HG03196 (cell line): ENCODE measurements around the gene SHISA5.
A peak's percentile ranks its signal among the peaks of the same experiment; 100 is the strongest.
"Not testable (repeated sequence)": the region's sequence is repeated elsewhere in the genome, so short reads cannot be mapped to it uniquely, and the experiment has no call there.

Source experiments
- ATAC-seq: cut with Tn5 transposase; IDR thresholded peaks from one replicate; pipeline ENCODE4 v1.9.1; 2021; ENCODE audit not compliant: unreplicated experiment

The SHISA5 gene

GRCh38 chr3:48461767-48462166, 42.2 kb downstream of the SHISA5 start:
- ATAC-seq: not testable (repeated sequence)

- ATAC-seq: no peak
Measured at GRCh38 chr3:48460517-48460902, 43.5 kb downstream of the SHISA5 start.

- no peak for ATAC-seq
Measured at GRCh38 chr3:48459773-48460516, 44.0 kb downstream of the SHISA5 start.

- no peak for ATAC-seq
Measured at GRCh38 chr3:48459331-48459730, 44.6 kb downstream of the SHISA5 start.

GRCh38 chr3:48456456-48456855, 47.5 kb downstream of the SHISA5 start:
- ATAC-seq: no peak

- no peak for ATAC-seq
Measured at GRCh38 chr3:48451270-48451669, 52.7 kb downstream of the SHISA5 start.

- peak; percentile 83 for ATAC-seq
Measured at GRCh38 chr3:48446425-48447193, 57.4 kb downstream of the SHISA5 start, which contains the start of gene ATRIP. Gene ATRIP, plus strand, starts transcription at chr3:48446737. Its CDS starts 109 bp downstream, at chr3:48446846.

GRCh38 chr3:48446043-48446424, 57.9 kb downstream of the SHISA5 start:
- ATAC-seq: no peak

- no peak for ATAC-seq
Measured at GRCh38 chr3:48445277-48445882, 58.6 kb downstream of the SHISA5 start.

- no peak for ATAC-seq
Measured at GRCh38 chr3:48441940-48442339, 62.0 kb downstream of the SHISA5 start.

- no peak for ATAC-seq
Measured at GRCh38 chr3:48440590-48440958, 63.4 kb downstream of the SHISA5 start.

GRCh38 chr3:48439820-48440589, 64.0 kb downstream of the SHISA5 start, which contains the start of the genes CCDC51 and TMA7:
Gene CCDC51, minus strand, starts transcription at chr3:48440119. Its CDS starts 4,991 bp downstream, at chr3:48435128.
Gene TMA7, plus strand, starts transcription at chr3:48440257. Its CDS starts 40 bp downstream, at chr3:48440297.
- ATAC-seq: peak; percentile 89

GRCh38 chr3:48437812-48438211, 66.2 kb downstream of the SHISA5 start:
- ATAC-seq: no peak

- no peak for ATAC-seq
Measured at GRCh38 chr3:48436855-48437254, 67.1 kb downstream of the SHISA5 start.

- ATAC-seq: no peak
Measured at GRCh38 chr3:48436477-48436787, 67.5 kb downstream of the SHISA5 start.

GRCh38 chr3:48435774-48436476, 68.0 kb downstream of the SHISA5 start:
- peak; percentile 29 for ATAC-seq

GRCh38 chr3:48435223-48435595, 68.8 kb downstream of the SHISA5 start:
- no peak for ATAC-seq

- ATAC-seq: no peak
Measured at GRCh38 chr3:48434591-48435222, 69.3 kb downstream of the SHISA5 start.

GRCh38 chr3:48433472-48434118, 70.4 kb downstream of the SHISA5 start:
- ATAC-seq: no peak
